SH-SY5Y (cell line): ENCODE data around the gene PI3.

Experiments used
- GATA2 ChIP-seq: IDR thresholded peaks from 2 replicates; pipeline ENCODE4 v1.6.1; 2011; ENCODE audit warnings: mild to moderate bottlenecking, low read depth, low read length
- GATA3 ChIP-seq: IDR thresholded peaks from 2 replicates; pipeline ENCODE4 v1.6.1; 2011; ENCODE audit warnings: low read depth, mild to moderate bottlenecking, low read length, moderate library complexity

DNA sequence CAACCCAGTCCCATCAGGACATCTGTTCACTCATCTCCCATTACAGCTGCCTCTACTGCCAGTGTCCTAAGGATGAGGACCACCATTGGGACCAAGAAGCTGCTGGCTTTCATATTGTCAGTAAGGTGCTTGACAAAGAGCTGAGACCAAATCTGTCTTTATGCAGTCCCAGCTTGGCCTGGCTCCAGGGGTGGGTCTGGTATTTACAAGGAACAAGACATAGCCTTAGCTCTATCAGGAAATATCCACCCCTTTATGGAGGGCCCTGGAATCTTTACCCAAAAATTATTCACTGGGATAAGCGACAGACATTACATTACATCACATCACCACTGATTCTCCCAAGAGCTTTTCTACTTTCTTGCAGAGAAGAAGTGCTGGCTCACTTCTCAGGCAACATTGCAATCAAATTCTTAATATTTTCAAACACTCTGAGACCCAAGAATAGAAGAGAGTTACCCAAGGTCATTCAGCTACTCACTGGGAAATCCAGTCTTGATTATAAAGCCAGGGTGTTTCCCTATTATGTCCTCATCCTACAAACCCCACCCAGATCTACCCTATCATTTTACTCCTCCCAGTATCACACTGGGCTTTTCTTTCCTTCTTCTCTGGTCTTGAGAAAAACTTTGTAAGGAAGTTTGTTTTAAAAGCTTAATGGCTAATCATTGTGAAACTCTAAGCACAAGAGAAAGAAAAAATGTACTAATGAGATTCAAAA is 11.5 kb upstream of the PI3 start:
- no peak for TF ChIP-seq GATA3
- TF ChIP-seq GATA2 = no peak
